Endothelial cell of umbilical vein (primary cell): ENCODE results near the gene PHACTR2.

Source experiments
- CTCF ChIP-seq, 2 donors: IDR thresholded peaks; 1 replicate in 1 of 2; 2 replicates in 1 of 2; pipeline ENCODE4 v1.5.1; 2011; ENCODE audit warnings: low read length in 2 of 2, mild to moderate bottlenecking in 2 of 2, moderate library complexity in 2 of 2, control low read depth in 1 of 2, inconsistent platforms in 1 of 2, low read depth in 1 of 2; ENCODE audit not compliant: insufficient read depth in 1 of 2; ENCODE audit errors: extremely low read depth in 1 of 2
- EZH2 ChIP-seq: IDR thresholded peaks from 2 replicates; pipeline ENCODE4 v1.6.1; 2012; ENCODE audit warnings: borderline replicate concordance, low read depth, mild to moderate bottlenecking, moderate library complexity, low read length, inconsistent platforms; ENCODE audit not compliant: severe bottlenecking
- FOS ChIP-seq: IDR thresholded peaks from 2 replicates; pipeline ENCODE4 v1.6.1; 2011; ENCODE audit warnings: mild to moderate bottlenecking, low read length, moderate library complexity, borderline replicate concordance; ENCODE audit not compliant: insufficient read depth
- JUN ChIP-seq: IDR thresholded peaks from 2 replicates; pipeline ENCODE4 v1.6.1; 2011; ENCODE audit warnings: borderline replicate concordance, low read depth; ENCODE audit not compliant: insufficient read length, insufficient read depth
- MAX ChIP-seq: IDR thresholded peaks from 2 replicates; pipeline ENCODE4 v1.6.1; 2011; ENCODE audit not compliant: insufficient read depth, insufficient read length
- MYC ChIP-seq: IDR thresholded peaks from one replicate; pipeline ENCODE4 v1.6.1; 2011; ENCODE audit warnings: mild to moderate bottlenecking, low read depth, low read length
- POLR2A ChIP-seq: IDR thresholded peaks from 2 replicates; pipeline ENCODE4 v1.6.1; 2012; ENCODE audit warnings: low read depth, mild to moderate bottlenecking, control low read depth, low read length
- POLR2AphosphoS5 ChIP-seq: IDR thresholded peaks from 2 replicates; pipeline ENCODE4 v1.6.1; 2012; ENCODE audit warnings: low read depth, mild to moderate bottlenecking, control low read depth, low read length, moderate library complexity; ENCODE audit not compliant: insufficient read depth

- TF ChIP-seq CTCF (IDR thresholded peaks at IDR 0.05; ENCODE audit: extremely low read depth in 1 of 2, insufficient read depth in 1 of 2, low read depth in 1 of 2, low read length in 2 of 2) = no peak
- no peak for TF ChIP-seq EZH2
- TF ChIP-seq POLR2AphosphoS5 = no peak
- no peak for TF ChIP-seq POLR2A
- no peak for TF ChIP-seq JUN
- no peak for TF ChIP-seq FOS
- no peak for TF ChIP-seq MAX
- TF ChIP-seq MYC = no peak
Observed at GRCh38 chr6:143732536-143732935, 54.8 kb downstream of the PHACTR2 start.
